Right kidney (tissue), 1 donor: ENCODE results near the gene SNAP47.

ENCODE experiments used
- DNase-seq: peaks from one replicate; pipeline ENCODE4 v3.0.0-alpha.2; 2016

SNAP47 gene

GRCh38 chr1:227797144-227797543 lies 61.9 kb downstream of the SNAP47 start:
- DNase-seq, result no peak

GRCh38 chr1:227797625-227798024 lies 62.4 kb downstream of the SNAP47 start:
- DNase-seq, result no peak

GRCh38 chr1:227798078-227798802 lies 63.0 kb downstream of the SNAP47 start:
- DNase-seq, result no peak

GRCh38 chr1:227799756-227800155 lies 64.5 kb downstream of the SNAP47 start:
- DNase-seq, result no peak

- DNase-seq, result no peak
Observed at GRCh38 chr1:227803933-227804332, 68.7 kb downstream of the SNAP47 start.

- DNase-seq, result no peak
Observed at GRCh38 chr1:227805606-227806197, 70.5 kb downstream of the SNAP47 start.

GRCh38 chr1:227808566-227808965 lies 73.3 kb downstream of the SNAP47 start:
- no peak for DNase-seq

GRCh38 chr1:227809026-227809425 lies 73.8 kb downstream of the SNAP47 start:
- DNase-seq, result no peak

- DNase-seq, result no peak
Observed at GRCh38 chr1:227813962-227814361, 78.7 kb downstream of the SNAP47 start.

GRCh38 chr1:227815468-227816409 lies 80.5 kb downstream of the SNAP47 start, which contains the start of gene PRSS38:
PRSS38 (plus strand) TSS chr1:227815675; CDS start chr1:227815717, 42 bp downstream.
- no peak for DNase-seq

- no peak for DNase-seq
Observed at GRCh38 chr1:227816750-227817446, 81.7 kb downstream of the SNAP47 start.

- DNase-seq, result no peak
Observed at GRCh38 chr1:227823537-227823936, 88.3 kb downstream of the SNAP47 start.

- no peak for DNase-seq
Observed at GRCh38 chr1:227824204-227824603, 89.0 kb downstream of the SNAP47 start.

- no peak for DNase-seq
Observed at GRCh38 chr1:227828786-227829185, 93.6 kb downstream of the SNAP47 start.
